ENCODE measurements around the gene ZFAND3. TPM values are rescaled to one million over a fixed set of nuclear protein-coding genes. Genes with fewer than 3 reads are reported as not detected.

ZFAND3 gene
- polyA plus RNA-seq, 1 donor from 2014 or later, result 19.7 TPM

DNA sequence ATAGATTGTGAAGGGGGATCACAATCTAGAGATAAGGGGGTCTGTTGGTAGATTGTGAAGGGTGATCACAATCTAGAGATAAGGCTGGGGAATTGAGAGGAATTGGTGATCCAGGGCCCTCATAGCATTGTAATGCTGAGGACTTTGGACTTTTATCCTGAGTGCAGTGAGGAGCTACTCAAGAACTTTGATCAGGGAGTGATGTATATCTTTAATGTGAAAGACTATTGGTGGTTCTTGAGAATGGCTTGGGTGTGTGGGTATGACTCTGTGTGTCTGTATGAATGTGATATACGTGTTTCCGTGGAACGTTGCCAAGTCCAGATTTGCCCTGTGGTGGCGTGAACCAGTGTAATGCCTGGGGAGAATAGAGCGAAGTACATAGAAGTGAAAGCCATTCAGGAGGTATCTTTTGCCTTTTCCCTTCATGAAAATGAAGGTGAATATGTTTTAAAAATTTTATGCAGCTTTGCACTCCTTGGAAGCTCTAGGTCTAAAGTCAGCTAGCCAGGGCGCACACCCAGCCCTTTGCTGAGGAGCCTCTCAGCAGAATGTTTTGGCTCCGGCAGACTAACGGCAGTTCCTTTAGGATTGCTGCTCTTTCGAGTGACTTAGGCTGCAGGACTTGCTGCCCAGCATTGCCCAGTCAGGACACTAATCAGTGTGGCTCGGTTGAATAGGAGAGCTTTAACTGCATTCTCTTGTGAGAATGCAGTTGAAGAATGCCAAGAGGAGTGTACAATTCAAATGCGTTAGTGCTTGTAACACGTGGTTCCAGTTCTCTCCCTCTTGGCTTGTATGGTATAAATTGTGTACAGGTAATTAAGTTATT, 3.5 kb downstream of the ZFAND3 start:
- H3K36me3 ChIP-seq (ENCODE audit: insufficient read depth, low read length), result no peaks in the 10 kb centered on the region
- peak overlapping the region; percentile 85 for H3K4me3 ChIP-seq (ENCODE audit: low read length)
- H3K9me3 ChIP-seq (ENCODE audit: low read length), result no peaks in the 10 kb centered on the region
- no peak overlapping the region for H3K4me2 ChIP-seq (ENCODE audit: low read length)
- no peaks in the 10 kb centered on the region for H3K9me2 ChIP-seq (ENCODE audit: insufficient read depth, low read length)
- TF ChIP-seq REST (IDR thresholded peaks at IDR 0.05; ENCODE audit: borderline replicate concordance), result no peak
- TF ChIP-seq EZH2 (IDR thresholded peaks at IDR 0.05; ENCODE audit: borderline replicate concordance, insufficient read depth, low read length, poor library complexity, severe bottlenecking), result no peak
- no peak for TF ChIP-seq MXI1 (conservative IDR thresholded peaks at IDR 0.05; ENCODE audit: poor library complexity, severe bottlenecking)
- TF ChIP-seq POLR2AphosphoS5 (IDR thresholded peaks at IDR 0.05), result no peak
- no peak for TF ChIP-seq CTCF (IDR thresholded peaks at IDR 0.05; ENCODE audit: poor library complexity, severe bottlenecking)
- no peak for TF ChIP-seq TAF1 (IDR thresholded peaks at IDR 0.05; ENCODE audit: low read depth)
- no peak for TF ChIP-seq SMC3 (conservative IDR thresholded peaks at IDR 0.05; ENCODE audit: poor library complexity)
- no peak for TF ChIP-seq RAD21 (conservative IDR thresholded peaks at IDR 0.05)
- TF ChIP-seq EP300 (conservative IDR thresholded peaks at IDR 0.05; ENCODE audit: poor library complexity, severe bottlenecking), result no peak
- H3K79me2 ChIP-seq (replicated peaks; ENCODE audit: insufficient read depth, low read length), result peaks cover 77% of the 10 kb centered on the region
- H3F3A ChIP-seq (ENCODE audit: insufficient read depth, low read length, poor library complexity, severe bottlenecking), result no peaks in the 10 kb centered on the region
- H3K27ac ChIP-seq (ENCODE audit: low read length), result no peak overlapping the region
- no peak overlapping the region for H3K9ac ChIP-seq (ENCODE audit: low read length)
- no peak overlapping the region for H2AFZ ChIP-seq (ENCODE audit: low read depth, low read length)
- peaks cover 15% of the 10 kb centered on the region for H4K20me1 ChIP-seq (ENCODE audit: insufficient read depth)
- no peaks in the 10 kb centered on the region for H3K27me3 ChIP-seq (ENCODE audit: insufficient read depth, low read depth, low read length)

- peaks cover 86% of the 10 kb centered on the region for H3K79me2 ChIP-seq (replicated peaks; ENCODE audit: insufficient read depth, low read length)
- H3K9me2 ChIP-seq (ENCODE audit: insufficient read depth, low read length), result no peaks in the 10 kb centered on the region
- no peak overlapping the region for H3K9ac ChIP-seq (ENCODE audit: low read length)
- H3K36me3 ChIP-seq (ENCODE audit: insufficient read depth, low read length), result no peaks in the 10 kb centered on the region
- no peak overlapping the region for H3K27ac ChIP-seq (ENCODE audit: low read length)
- H3K27me3 ChIP-seq (ENCODE audit: insufficient read depth, low read depth, low read length), result no peaks in the 10 kb centered on the region
- TF ChIP-seq EP300 (conservative IDR thresholded peaks at IDR 0.05; ENCODE audit: poor library complexity, severe bottlenecking) (no peak), RAD21 (conservative IDR thresholded peaks at IDR 0.05) (no peak), REST (IDR thresholded peaks at IDR 0.05; ENCODE audit: borderline replicate concordance) (no peak), TAF1 (IDR thresholded peaks at IDR 0.05; ENCODE audit: low read depth) (no peak), EZH2 (IDR thresholded peaks at IDR 0.05; ENCODE audit: borderline replicate concordance, insufficient read depth, low read length, poor library complexity, severe bottlenecking) (no peak), CTCF (IDR thresholded peaks at IDR 0.05; ENCODE audit: poor library complexity, severe bottlenecking) (no peak)
- no peak overlapping the region for H3K4me3 ChIP-seq (ENCODE audit: low read length)
- no peak overlapping the region for H3K4me2 ChIP-seq (ENCODE audit: low read length)
- peaks cover 15% of the 10 kb centered on the region for H4K20me1 ChIP-seq (ENCODE audit: insufficient read depth)
- H2AFZ ChIP-seq (ENCODE audit: low read depth, low read length), result no peak overlapping the region
- H3F3A ChIP-seq (ENCODE audit: insufficient read depth, low read length, poor library complexity, severe bottlenecking), result no peaks in the 10 kb centered on the region
- H3K9me3 ChIP-seq (ENCODE audit: low read length), result no peaks in the 10 kb centered on the region
Measured at GRCh38 chr6:37824170-37824569, 4.6 kb downstream of the ZFAND3 start.

Data from neural cell (in vitro differentiated cells).